ENCODE data around the gene LY86.
"Not testable (repeated sequence)": the region's sequence is repeated elsewhere in the genome, so short reads cannot be mapped to it uniquely, and the experiment has no call there.

LY86 gene

DNA sequence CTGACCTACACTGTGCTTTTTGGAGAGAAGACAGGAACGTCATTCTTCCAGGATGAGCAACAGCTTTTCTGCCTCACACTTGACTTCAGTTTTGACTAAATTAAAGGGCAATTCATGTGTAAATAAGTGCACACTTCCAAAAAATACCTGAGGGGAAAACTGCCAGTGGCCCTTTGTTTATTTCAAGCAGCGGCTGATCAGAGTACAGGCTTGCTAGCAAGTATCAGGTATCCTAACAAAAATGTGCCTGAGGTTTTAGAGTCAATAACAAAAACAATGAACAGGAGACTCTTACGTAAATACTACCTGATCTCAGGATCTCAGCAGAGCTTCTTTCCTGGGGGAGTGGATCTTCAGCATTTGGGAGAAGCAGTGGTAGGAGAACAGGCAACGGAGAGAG is 12.4 kb downstream of the LY86 start:
- H3K4me3 Mint-ChIP-seq = no peak overlapping the region
- no peaks in the 10 kb centered on the region for H3K36me3 Mint-ChIP-seq (ENCODE audit: low read depth)
- peaks cover 20% of the 10 kb centered on the region for H3K4me1 Mint-ChIP-seq (ENCODE audit: low read depth)
- H3K9me3 Mint-ChIP-seq = peaks cover 3% of the 10 kb centered on the region
- no peak for DNase-seq
- H3K27ac Mint-ChIP-seq = no peak overlapping the region
- no peaks in the 10 kb centered on the region for H3K27me3 Mint-ChIP-seq

DNA sequence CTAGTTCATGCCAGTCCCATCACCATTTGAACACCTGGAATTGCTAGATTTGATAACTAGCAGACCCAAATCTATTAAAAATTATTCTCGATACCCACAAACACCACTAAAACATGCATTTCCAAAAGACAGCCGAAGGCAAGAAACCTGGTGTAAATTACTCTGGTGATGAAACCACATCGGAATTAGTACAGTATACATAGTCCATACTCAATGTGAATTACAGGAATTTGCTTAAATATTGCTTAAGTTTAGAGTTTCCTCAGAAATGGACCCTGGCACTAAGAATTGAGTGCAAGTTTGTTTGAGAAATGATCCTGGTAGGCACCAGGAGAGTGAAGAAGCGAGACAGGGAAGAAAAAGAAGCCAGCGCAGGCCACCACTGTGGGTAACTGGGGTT is 13.7 kb downstream of the LY86 start:
- Mint-ChIP-seq H3K27ac (no peak overlapping the region), H3K4me3 (no peak overlapping the region), H3K36me3 (ENCODE audit: low read depth) (no peaks in the 10 kb centered on the region), H3K4me1 (ENCODE audit: low read depth) (peaks cover 7% of the 10 kb centered on the region), H3K9me3 (peaks cover 3% of the 10 kb centered on the region), H3K27me3 (no peaks in the 10 kb centered on the region)
- DNase-seq = no peak

DNA sequence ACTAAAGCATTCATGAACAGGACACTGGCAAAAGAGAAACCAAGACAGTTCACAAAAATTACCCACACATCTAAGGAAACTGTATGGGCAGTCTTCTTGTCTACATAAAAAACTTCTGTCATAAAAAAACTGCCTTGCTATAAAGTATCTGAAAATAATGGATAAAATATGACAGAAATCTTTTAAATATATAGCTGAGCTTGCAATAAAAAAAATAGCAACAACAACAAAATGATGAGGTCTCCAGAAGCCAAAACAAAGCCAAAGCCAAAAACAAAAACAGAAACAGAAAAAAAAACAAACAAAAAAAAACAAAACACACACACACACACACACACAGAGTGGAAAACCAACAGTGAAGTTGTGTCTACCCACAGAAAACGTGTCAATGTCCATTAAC is 14.8 kb downstream of the LY86 start:
- no peak overlapping the region for H3K27ac Mint-ChIP-seq
- peaks cover 8% of the 10 kb centered on the region for H3K4me1 Mint-ChIP-seq (ENCODE audit: low read depth)
- peaks cover 3% of the 10 kb centered on the region for H3K9me3 Mint-ChIP-seq
- H3K36me3 Mint-ChIP-seq (ENCODE audit: low read depth) = no peaks in the 10 kb centered on the region
- no peaks in the 10 kb centered on the region for H3K27me3 Mint-ChIP-seq
- no peak for DNase-seq
- no peak overlapping the region for H3K4me3 Mint-ChIP-seq

DNA sequence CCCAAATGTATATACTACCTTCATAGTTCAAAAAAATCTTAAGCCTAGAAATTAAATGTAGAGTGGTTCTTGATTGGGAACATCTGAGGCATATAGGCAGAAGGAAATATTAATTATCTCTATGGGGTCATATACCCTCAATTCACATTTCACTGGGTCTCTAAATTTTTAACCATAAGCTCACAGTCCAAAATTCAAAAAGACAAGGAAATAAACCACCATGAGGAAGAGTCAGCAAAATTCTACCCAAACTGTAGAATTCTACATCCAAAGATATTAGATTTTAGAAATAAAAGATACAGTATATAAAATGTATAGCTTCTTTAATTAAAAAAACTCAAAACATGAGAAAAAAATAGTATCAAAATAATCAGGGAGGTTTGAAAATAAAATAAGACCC is 15.5 kb downstream of the LY86 start:
- Mint-ChIP-seq H3K27ac (no peak overlapping the region), H3K4me3 (no peak overlapping the region), H3K27me3 (no peaks in the 10 kb centered on the region), H3K36me3 (ENCODE audit: low read depth) (no peaks in the 10 kb centered on the region), H3K4me1 (ENCODE audit: low read depth) (peaks cover 12% of the 10 kb centered on the region), H3K9me3 (peaks cover 3% of the 10 kb centered on the region)
- DNase-seq = no peak

DNA sequence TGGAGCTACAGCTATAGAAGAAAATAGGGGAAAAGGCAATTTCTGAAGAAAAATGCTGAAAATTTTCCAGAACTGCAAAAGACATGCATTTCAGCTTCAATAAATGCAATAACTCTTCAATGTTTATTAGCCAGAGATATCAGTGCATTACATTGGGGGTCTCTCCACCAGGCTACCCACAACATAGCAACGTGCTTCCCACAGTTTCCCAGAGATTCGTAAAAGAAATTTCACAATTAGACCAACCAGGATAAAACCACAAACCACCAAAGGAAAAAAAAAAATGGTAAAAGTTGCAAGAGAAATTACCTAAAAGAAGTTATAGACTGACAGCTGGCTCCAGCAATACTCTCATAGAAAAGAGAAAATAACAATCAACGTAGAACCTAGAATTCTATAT is 16.0 kb downstream of the LY86 start:
- no peak for DNase-seq
- Mint-ChIP-seq H3K36me3 (ENCODE audit: low read depth) (no peaks in the 10 kb centered on the region), H3K4me1 (ENCODE audit: low read depth) (peaks cover 18% of the 10 kb centered on the region), H3K9me3 (peaks cover 3% of the 10 kb centered on the region), H3K27ac (no peak overlapping the region), H3K27me3 (no peaks in the 10 kb centered on the region), H3K4me3 (no peak overlapping the region)

DNA sequence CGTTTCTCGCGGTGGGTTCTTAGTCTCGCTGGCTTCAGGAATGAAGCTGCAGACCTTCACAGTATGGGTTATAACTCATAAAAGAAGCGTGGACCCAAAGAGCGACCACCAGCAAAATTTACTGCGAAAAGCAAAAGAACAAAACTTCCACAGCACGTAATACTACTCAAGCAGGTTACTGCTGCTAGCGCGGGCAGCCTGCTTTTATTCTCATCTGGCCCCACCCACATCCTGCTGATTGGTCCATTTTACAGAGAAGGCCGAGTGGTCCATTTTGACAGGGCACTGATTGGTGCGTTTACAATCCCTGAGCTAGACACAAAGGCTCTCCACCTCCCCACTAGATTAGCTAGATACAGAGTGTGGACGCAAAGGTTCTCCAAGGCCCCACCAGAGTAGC is 17.4 kb downstream of the LY86 start:
- peaks cover 31% of the 10 kb centered on the region for H3K4me1 Mint-ChIP-seq (ENCODE audit: low read depth)
- H3K4me3 Mint-ChIP-seq = no peak overlapping the region
- no peak overlapping the region for H3K27ac Mint-ChIP-seq
- H3K9me3 Mint-ChIP-seq = peaks cover 3% of the 10 kb centered on the region
- DNase-seq = no peak
- H3K27me3 Mint-ChIP-seq = no peaks in the 10 kb centered on the region
- H3K36me3 Mint-ChIP-seq (ENCODE audit: low read depth) = no peaks in the 10 kb centered on the region

DNA sequence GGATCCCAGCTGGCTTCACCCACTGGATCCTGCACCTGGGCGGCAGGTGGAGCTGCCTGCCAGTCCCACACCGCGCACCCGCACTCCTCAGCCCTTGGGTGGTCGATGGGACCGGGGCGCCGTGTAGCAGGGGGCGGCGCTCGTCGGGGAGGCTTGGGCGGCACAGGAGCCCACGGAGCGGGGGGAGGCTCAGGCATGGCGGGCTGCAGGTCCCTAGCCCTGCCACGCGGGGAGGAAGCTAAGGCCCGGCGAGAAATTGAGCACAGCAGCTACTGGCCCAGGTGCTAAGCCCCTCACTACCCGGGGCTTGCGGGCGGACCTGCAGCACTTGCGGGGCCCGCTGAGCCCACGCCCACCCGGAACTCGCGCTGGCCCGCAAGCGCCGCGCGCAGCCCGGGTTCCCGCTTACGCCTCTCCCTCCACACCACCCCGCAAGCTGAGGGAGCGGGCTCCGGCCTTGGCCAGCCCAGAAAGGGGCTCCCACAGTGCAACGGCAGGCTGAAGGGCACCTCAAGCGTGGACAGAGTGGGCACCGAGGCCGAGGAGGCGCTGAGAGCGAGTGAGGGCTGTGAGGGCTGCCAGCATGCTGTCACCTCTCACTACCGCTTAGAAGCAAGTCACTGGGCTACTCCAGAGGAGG is 18.0 kb downstream of the LY86 start:
- H3K4me1 Mint-ChIP-seq (ENCODE audit: low read depth) = peaks cover 37% of the 10 kb centered on the region
- H3K9me3 Mint-ChIP-seq; H3K36me3 Mint-ChIP-seq (ENCODE audit: low read depth); H3K27ac Mint-ChIP-seq; H3K27me3 Mint-ChIP-seq; DNase-seq; H3K4me3 Mint-ChIP-seq: not testable (repeated sequence)

DNA sequence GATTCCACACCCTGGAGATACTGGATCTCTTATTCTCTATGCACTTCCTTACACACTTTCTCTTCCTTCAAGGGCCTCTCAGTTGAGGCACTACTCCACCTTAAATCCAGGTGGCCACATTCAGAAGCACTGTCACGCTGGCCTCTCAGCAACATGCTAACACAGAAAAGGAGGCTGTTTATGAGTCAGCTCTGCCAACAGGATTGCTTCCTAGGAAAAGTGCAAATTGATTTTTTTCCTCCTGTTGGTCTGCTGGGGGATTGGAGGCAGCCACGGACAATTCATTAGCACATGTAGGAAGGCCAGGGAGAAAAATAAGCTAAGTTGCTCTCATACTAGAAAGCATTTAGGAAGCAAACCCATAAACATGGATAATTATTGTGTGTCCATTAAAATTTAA is 20.9 kb downstream of the LY86 start:
- peaks cover 4% of the 10 kb centered on the region for H3K9me3 Mint-ChIP-seq
- H3K27ac Mint-ChIP-seq = peak overlapping the region; percentile 33
- peaks cover 62% of the 10 kb centered on the region for H3K4me1 Mint-ChIP-seq (ENCODE audit: low read depth)
- DNase-seq = no peak
- no peaks in the 10 kb centered on the region for H3K27me3 Mint-ChIP-seq
- H3K36me3 Mint-ChIP-seq (ENCODE audit: low read depth) = no peaks in the 10 kb centered on the region
- no peak overlapping the region for H3K4me3 Mint-ChIP-seq

DNA sequence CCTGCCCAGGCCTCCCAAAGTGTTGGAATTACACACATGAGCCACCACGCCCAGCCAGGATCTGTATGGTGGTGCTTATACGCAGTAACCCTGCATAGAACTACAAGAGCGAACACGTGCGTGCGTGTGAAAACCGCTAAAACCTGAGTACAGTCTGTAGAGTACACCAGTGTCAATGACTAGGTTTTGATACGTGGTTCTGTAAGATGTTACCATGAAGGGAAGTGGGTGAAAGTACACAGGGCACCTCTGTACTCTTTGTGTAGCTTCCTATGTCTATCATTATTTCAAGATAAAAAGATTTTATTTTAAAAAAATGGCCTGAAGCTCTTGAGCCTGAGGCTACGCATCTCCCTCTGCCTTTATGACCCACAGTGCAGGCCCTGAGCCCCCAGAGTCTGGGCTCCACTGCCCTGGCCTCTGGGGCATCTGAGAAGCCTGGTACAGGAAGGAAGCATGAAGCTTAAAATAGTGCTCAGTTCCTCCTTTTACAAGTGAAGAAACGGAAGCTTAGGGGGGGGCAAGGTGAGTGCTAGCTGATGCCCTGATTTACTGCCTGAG is 21.6 kb downstream of the LY86 start:
- H3K9me3 Mint-ChIP-seq = peaks cover 4% of the 10 kb centered on the region
- no peaks in the 10 kb centered on the region for H3K27me3 Mint-ChIP-seq
- no peaks in the 10 kb centered on the region for H3K36me3 Mint-ChIP-seq (ENCODE audit: low read depth)
- no peak overlapping the region for H3K4me3 Mint-ChIP-seq
- peak; percentile 57 for DNase-seq
- H3K27ac Mint-ChIP-seq = peak overlapping the region; percentile 69
- H3K4me1 Mint-ChIP-seq (ENCODE audit: low read depth) = peaks cover 64% of the 10 kb centered on the region

DNA sequence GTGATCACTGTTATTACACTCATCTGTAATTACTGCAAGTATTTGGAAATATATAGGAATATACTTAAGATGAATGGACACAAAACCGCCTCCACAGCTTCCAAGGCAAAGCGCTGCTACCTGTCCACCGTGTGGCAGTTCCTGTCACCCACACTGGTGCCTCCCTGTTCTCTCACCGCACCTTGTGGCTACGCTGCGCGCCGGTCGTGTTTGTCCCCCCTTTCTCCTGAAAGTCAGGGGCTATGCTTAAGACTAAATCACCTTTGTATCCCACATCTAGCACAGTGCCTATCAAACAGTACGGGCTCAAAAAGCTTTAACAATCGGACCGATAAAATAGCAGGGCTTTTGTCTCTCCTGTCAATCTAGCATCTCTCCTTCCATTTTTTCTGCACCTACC is 23.0 kb downstream of the LY86 start:
- Mint-ChIP-seq H3K27me3 (no peaks in the 10 kb centered on the region), H3K36me3 (ENCODE audit: low read depth) (no peaks in the 10 kb centered on the region), H3K4me3 (no peak overlapping the region), H3K9me3 (peaks cover 4% of the 10 kb centered on the region), H3K27ac (no peak overlapping the region), H3K4me1 (ENCODE audit: low read depth) (peaks cover 65% of the 10 kb centered on the region)
- no peak for DNase-seq

DNA sequence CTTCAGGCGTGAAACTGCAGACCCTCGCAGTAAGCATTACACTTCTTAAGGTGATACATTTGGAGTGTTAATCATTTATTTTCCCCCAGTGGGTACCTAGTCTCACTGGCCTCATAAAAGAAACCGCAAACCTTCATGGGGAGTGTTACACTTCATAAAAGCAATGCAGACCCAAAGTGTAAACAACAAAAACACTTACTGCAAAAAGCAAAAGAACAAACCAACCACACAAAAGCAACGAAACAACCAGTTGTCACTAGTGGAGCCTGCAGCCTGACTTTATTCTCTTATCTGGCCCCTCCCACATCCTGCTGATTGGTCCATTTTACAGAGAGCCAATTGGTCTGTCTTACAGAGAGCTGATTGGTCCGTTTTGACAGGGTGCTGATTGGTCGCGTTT is 23.8 kb downstream of the LY86 start:
- DNase-seq = no peak
- Mint-ChIP-seq H3K27ac (no peak overlapping the region), H3K4me3 (no peak overlapping the region), H3K4me1 (ENCODE audit: low read depth) (peaks cover 65% of the 10 kb centered on the region), H3K27me3 (no peaks in the 10 kb centered on the region), H3K9me3 (peaks cover 4% of the 10 kb centered on the region), H3K36me3 (ENCODE audit: low read depth) (no peaks in the 10 kb centered on the region)

DNA sequence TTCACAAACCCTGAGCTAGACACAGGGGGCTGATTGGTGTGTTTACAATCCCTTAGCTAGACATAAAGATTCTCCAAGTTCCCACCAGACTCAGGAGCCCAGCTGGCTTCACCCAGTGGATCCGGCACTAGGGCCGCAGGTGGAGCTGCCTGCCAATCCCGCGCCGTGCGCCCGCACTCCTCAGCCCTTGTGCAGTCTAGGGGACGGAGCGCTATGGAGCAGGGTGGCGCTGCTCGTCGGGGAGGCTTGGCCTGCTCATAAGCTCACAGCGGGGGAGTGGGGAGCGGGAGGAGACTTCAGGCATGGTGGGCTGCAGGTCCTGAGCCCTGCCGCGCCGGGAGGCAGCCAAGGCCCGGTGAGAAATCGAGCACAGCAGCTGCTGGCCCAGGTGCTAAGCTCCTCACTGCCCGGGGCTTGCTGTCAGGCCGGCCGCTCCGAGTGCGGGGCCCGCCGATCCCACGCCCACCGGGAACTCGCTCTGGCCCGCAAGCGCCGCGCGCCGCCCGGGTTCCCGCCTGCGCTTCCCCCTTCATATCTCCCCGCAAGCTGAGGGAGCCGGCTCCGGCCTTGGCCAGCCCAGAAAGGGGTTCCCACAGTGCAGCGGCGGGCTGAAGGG is 24.7 kb downstream of the LY86 start:
- not testable (repeated sequence) for DNase-seq; H3K27me3 Mint-ChIP-seq; H3K36me3 Mint-ChIP-seq (ENCODE audit: low read depth); H3K4me3 Mint-ChIP-seq; H3K9me3 Mint-ChIP-seq; H3K27ac Mint-ChIP-seq
- peaks cover 65% of the 10 kb centered on the region for H3K4me1 Mint-ChIP-seq (ENCODE audit: low read depth)

DNA sequence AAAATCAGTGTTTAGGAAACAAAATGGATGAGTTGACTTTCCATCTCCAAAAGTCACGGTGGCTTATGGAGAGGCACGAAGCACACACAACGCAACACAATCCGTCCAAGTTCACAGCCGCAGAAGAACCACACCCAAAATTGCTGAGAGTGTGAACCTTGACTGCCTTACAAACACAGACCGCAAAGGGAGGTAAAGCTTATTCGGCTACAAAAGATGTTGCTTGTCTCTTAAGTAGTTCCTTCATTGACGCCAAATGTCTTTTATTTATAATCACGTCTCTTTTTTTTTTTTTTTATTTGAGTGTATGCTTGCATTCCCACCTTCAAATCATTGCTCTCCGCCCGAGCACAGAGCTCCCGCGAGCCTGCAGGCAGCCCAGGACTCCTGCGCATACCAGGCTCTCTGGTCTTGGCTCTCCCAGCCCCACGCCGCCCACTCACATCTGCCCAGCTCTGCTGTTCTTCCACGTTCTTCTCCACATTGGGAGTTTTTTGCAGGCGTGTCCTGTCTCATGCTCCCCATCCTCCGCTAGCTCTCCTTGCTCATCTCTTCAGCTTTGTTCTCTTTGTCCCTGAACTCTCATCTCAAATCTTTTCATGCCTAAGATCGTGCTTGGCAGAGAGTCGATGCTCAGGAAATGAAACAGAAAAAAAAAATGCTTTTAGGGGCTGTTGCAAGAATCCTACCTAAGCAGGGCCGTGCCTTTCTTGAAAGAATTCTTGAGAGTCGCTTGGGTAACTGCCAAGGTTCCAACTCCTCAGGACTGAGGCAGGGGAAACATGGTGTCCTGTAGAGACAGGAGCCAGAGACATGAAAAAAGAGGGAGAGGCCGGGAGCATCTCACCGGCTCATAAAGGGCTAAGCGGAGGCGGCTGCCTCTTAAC is 25.8 kb downstream of the LY86 start:
- DNase-seq = no peak
- H3K4me1 Mint-ChIP-seq (ENCODE audit: low read depth) = peaks cover 60% of the 10 kb centered on the region
- H3K9me3 Mint-ChIP-seq = peaks cover 4% of the 10 kb centered on the region
- H3K4me3 Mint-ChIP-seq = peak overlapping the region; percentile 62
- peak overlapping the region; percentile 31 for H3K27ac Mint-ChIP-seq
- H3K36me3 Mint-ChIP-seq (ENCODE audit: low read depth) = no peaks in the 10 kb centered on the region
- H3K27me3 Mint-ChIP-seq = no peaks in the 10 kb centered on the region

DNA sequence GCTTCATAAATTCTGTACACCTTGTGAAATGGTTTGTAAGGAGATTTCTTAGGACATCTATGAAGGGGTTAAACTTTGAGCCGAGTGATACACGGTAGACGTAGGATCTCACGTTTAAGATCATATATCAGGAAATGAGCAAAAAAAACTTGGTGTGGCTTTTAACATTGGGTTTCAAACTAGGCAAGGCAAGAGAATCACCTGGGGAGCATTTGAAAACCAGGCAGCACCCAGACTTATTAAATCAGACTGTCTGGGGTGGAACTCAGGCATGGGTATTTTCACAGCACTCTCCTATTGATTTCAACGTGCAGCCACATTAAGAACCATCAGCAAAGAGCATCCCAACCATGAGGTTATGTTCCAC is 26.4 kb downstream of the LY86 start:
- Mint-ChIP-seq H3K4me3 (peak overlapping the region; percentile 62), H3K4me1 (ENCODE audit: low read depth) (peaks cover 59% of the 10 kb centered on the region), H3K36me3 (ENCODE audit: low read depth) (no peaks in the 10 kb centered on the region), H3K27me3 (no peaks in the 10 kb centered on the region), H3K27ac (peak overlapping the region; percentile 31), H3K9me3 (peaks cover 4% of the 10 kb centered on the region)
- DNase-seq = no peak

DNA sequence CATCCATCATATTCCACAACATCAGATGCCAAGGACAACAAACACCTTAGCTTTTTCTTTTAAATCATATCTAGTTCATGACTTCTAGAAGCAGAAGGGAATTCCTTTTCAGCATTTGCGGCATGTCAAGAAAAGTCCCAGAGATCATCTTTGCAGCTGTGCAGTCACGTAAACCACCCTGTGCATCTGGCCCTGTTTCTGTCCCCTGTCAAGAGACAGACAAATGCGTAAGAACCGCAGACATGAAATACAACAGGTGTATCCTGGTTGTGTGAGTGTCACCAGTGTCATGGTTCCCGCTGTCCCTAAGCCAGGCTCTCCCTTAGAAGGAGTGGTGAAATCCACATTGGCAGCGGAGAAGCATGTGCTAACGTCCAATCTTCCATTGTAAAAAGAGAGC is 28.1 kb downstream of the LY86 start:
- Mint-ChIP-seq H3K9me3 (peaks cover 4% of the 10 kb centered on the region), H3K4me3 (no peak overlapping the region), H3K27ac (no peak overlapping the region), H3K36me3 (ENCODE audit: low read depth) (no peaks in the 10 kb centered on the region), H3K27me3 (no peaks in the 10 kb centered on the region), H3K4me1 (ENCODE audit: low read depth) (peaks cover 42% of the 10 kb centered on the region)
- DNase-seq = no peak
